Esophagus muscularis mucosa (tissue), 4 donors: ENCODE data around the gene FAM110D.

Experiments used
- EP300 ChIP-seq: sonication (generic); formaldehyde crosslinking; IDR thresholded peaks from one replicate; pipeline ENCODE4 v1.6.1; 2017; ENCODE audit warnings: antibody characterized with exemption
- POLR2A ChIP-seq: fragments of 450-650 bp; IDR thresholded peaks from one replicate; pipeline ENCODE4 v1.6.1; 2017; ENCODE audit warnings: antibody characterized with exemption, moderate library complexity, mild to moderate bottlenecking, low read depth
- POLR2AphosphoS5 ChIP-seq, 2 donors: sonication (generic); formaldehyde crosslinking; IDR thresholded peaks; one replicate each; pipeline ENCODE4 v1.6.1; 2017; ENCODE audit warnings: antibody characterized with exemption in 2 of 2
- TF ChIP-seq, protein P1 (sequence below), 3 experiments: fragments of 200-600 bp in 2 of 3; fragments of 450-650 bp in 1 of 3; sonication (generic) in 2 of 3; IDR thresholded peaks; one replicate each; pipeline ENCODE4 v1.5.1; 2017 to 2019; ENCODE audit warnings: antibody characterized with exemption in 3 of 3, mild to moderate bottlenecking in 2 of 3, moderate library complexity in 1 of 3

DNA sequence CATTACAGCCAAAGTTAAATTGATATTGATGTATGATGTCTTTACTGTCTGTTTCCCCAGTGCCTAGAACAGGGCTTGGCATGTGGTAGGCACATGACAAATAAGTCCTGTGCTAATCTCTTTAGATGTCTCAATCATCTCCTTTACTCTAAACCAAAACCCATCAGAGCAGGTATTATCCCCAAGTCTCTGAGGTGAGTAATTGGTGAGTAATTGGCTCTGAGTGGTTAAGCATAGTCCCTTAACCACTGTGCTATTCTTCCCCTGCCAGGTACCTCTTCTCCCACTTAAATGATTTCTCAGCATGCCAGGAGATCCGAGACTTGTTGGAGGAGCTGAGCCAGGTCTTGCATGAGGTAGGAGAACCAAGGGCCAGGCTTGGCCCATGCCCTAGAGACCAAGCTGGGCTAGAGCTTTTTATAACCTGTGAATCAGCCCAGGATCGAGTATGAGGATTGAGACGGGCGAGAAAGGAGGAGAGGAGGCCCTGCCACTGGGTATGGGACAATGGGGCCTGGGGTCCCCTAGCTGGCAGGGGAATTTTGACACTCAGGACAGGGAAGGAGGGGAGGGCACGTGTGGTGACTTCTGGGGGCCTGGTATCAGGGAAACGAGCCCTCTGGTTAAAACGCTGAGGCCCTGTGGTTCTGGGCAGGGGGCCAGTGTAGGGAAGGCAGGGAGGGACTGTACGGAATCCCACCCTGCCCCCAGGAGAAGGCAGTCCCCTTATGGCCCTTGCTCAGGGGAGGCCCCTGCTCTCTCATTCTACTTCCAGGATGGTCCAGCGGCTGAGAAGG, 22.9 kb downstream of the FAM110D start:
- TF ChIP-seq POLR2A (no peak), POLR2AphosphoS5 (IDR thresholded peaks at IDR 0.05) (no peak), EP300 (no peak)
- TF ChIP-seq, protein P1, sequence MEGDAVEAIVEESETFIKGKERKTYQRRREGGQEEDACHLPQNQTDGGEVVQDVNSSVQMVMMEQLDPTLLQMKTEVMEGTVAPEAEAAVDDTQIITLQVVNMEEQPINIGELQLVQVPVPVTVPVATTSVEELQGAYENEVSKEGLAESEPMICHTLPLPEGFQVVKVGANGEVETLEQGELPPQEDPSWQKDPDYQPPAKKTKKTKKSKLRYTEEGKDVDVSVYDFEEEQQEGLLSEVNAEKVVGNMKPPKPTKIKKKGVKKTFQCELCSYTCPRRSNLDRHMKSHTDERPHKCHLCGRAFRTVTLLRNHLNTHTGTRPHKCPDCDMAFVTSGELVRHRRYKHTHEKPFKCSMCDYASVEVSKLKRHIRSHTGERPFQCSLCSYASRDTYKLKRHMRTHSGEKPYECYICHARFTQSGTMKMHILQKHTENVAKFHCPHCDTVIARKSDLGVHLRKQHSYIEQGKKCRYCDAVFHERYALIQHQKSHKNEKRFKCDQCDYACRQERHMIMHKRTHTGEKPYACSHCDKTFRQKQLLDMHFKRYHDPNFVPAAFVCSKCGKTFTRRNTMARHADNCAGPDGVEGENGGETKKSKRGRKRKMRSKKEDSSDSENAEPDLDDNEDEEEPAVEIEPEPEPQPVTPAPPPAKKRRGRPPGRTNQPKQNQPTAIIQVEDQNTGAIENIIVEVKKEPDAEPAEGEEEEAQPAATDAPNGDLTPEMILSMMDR (IDR thresholded peaks at IDR 0.05): no peak
